Lower leg skin (tissue), 4 donors: Measurements from ENCODE around the gene MYT1. TPM values are rescaled to one million over a fixed set of nuclear protein-coding genes. Genes with fewer than 3 reads are reported as not detected.

Experiments used
- DNase-seq, 2 donors: peaks; one replicate each; pipeline ENCODE4 v3.0.0-alpha.2; 2019; ENCODE audit warnings: low spot score in 2 of 2
- H3K4me3 ChIP-seq: fragments of 200-600 bp; sonication (generic); 2 replicates; pipeline ENCODE4 v1.5.1; 2017; ENCODE audit warnings: mild to moderate bottlenecking, low read depth; ENCODE audit not compliant: poor library complexity, severe bottlenecking
- CTCF ChIP-seq, 3 donors: fragments of 450-650 bp; IDR thresholded peaks; one replicate each; pipeline ENCODE4 v1.5.1; 2016; ENCODE audit warnings: antibody characterized with exemption in 3 of 3, mild to moderate bottlenecking in 3 of 3, moderate library complexity in 2 of 3
- POLR2A ChIP-seq, 2 donors: fragments of 450-650 bp; IDR thresholded peaks; one replicate each; pipeline ENCODE4 v1.6.1; 2016 to 2017; ENCODE audit warnings: antibody characterized with exemption in 2 of 2, mild to moderate bottlenecking in 1 of 2, moderate library complexity in 1 of 2
- WGBS, 2 donors: methylation state at CpG; one replicate each; pipeline ENCODE4 v1.1.5; 2018; 5-methylcytosine and 5-hydroxymethylcytosine counted together
- intact Hi-C: fragments of 100-400 bp; cut with DNase I; formaldehyde crosslinking; loops from one replicate; pipeline ENCODE4 v1.15.0; 2023; ENCODE audit warnings: low total_unique reads
- total RNA-seq, 4 donors: library from RNA; depleted of rRNA; stranded (reverse); fragments of >200 nt; gene quantifications; one replicate each; pipeline ENCODE4 v1.1.0, GENCODE V29; 2016

Gene MYT1
- total RNA-seq, 4 donors from 2014 or later = 0.26 TPM; not detected in 3

DNA sequence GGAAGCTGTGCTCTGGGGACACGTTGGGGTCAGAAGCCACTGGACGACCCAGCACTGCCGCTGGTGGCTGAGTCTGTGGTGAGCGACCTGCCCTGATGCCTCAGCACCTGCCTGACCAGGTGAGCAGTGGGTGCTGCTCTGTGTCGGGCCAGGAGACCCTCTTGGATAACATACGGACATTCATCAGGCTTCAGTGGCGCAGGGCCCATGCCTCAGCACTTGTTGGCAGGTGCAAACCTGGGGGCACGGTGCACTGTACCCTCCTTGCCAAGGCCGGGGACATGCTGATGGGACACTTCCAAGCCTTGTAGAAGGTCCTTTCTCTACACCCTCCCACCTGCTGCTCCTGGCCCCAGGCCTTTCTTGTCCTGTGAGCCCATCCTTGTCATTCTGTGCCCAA, 34.1 kb downstream of the MYT1 start:
- no peak overlapping the region for H3K4me3 ChIP-seq
- intact Hi-C loops = no loop called here
- WGBS, 2 donors = 86% methylated on average over 9 of the region's 9 CpGs
- no peak for TF ChIP-seq CTCF (IDR thresholded peaks at IDR 0.05)
- no peak for TF ChIP-seq POLR2A (IDR thresholded peaks at IDR 0.05)
- DNase-seq = no peak

GRCh38 chr20:64199395-64199794, 35.1 kb downstream of the MYT1 start:
- 65 to 72% methylated on average over 8 of the region's 8 CpGs for WGBS, 2 donors
- DNase-seq = no peak
- intact Hi-C loops = no loop called here
- TF ChIP-seq POLR2A (IDR thresholded peaks at IDR 0.05) (no peak), CTCF (IDR thresholded peaks at IDR 0.05) (no peak)
- H3K4me3 ChIP-seq = no peak overlapping the region

GRCh38 chr20:64200740-64201139, 36.5 kb downstream of the MYT1 start:
- intact Hi-C loops = no loop called here
- no peak for TF ChIP-seq CTCF (IDR thresholded peaks at IDR 0.05)
- TF ChIP-seq POLR2A (IDR thresholded peaks at IDR 0.05) = no peak
- 83 to 84% methylated on average over 16 of the region's 16 CpGs for WGBS, 2 donors
- no peak overlapping the region for H3K4me3 ChIP-seq
- no peak for DNase-seq

GRCh38 chr20:64201653-64202052, 37.4 kb downstream of the MYT1 start:
- 91 to 93% methylated on average over 27 to 28 of the region's 35 CpGs for WGBS, 2 donors
- H3K4me3 ChIP-seq = no peak overlapping the region
- intact Hi-C loops = no loop called here
- TF ChIP-seq CTCF (IDR thresholded peaks at IDR 0.05) (no peak), POLR2A (IDR thresholded peaks at IDR 0.05) (no peak)
- DNase-seq = no peak

DNA sequence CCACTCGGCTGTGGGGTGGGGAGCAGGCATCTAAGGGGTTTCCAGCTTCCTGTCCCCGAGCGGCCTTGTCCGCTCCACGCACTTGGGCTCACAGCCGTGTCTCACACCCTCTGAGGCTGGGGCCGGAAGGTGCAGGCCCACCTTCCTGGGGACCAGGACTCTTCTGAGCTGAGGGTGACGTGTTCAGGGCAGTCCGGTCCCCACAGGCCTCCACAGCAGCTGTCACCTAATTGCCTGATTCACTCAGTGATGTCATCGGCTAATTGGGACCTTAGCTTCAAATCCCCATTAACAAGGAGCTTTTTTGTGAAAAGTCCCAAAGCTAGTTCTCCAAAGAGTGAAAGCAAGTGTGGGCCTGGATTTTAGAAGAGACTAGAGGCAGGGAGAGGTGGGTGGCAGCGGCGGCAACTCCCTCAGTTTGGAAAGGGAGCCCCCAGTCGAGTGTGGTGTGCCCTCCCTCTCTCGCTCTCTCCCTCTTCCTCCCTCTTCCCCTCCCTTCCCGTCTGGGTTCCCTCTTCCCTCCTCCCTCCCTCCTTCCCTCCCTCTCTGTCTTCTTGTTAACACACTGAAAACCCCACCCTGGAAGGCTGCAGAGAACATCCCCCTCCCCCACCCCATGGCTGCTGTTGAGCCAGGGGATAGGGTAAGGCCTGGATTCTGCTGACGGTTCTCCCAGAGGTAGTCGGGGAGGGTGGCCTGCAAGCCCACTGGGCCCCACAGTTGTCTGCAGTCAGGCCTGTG, 39.0 kb downstream of the MYT1 start:
- intact Hi-C loops = no loop called here
- no peak for TF ChIP-seq POLR2A (IDR thresholded peaks at IDR 0.05)
- TF ChIP-seq CTCF (IDR thresholded peaks at IDR 0.05) = no peak
- no peak for DNase-seq
- 69 to 75% methylated on average over 17 of the region's 17 CpGs for WGBS, 2 donors
- no peak overlapping the region for H3K4me3 ChIP-seq

- H3K4me3 ChIP-seq = no peak overlapping the region
- no peak for TF ChIP-seq CTCF (IDR thresholded peaks at IDR 0.05)
- no peak for TF ChIP-seq POLR2A (IDR thresholded peaks at IDR 0.05)
- 43 to 61% methylated on average over 15 to 17 of the region's 17 CpGs for WGBS, 2 donors
- intact Hi-C loops = no loop called here
- no peak for DNase-seq
Measured at GRCh38 chr20:64205611-64206026, 41.4 kb downstream of the MYT1 start.
